ENCODE measurements around the gene EIF3K.

EIF3K gene

DNA sequence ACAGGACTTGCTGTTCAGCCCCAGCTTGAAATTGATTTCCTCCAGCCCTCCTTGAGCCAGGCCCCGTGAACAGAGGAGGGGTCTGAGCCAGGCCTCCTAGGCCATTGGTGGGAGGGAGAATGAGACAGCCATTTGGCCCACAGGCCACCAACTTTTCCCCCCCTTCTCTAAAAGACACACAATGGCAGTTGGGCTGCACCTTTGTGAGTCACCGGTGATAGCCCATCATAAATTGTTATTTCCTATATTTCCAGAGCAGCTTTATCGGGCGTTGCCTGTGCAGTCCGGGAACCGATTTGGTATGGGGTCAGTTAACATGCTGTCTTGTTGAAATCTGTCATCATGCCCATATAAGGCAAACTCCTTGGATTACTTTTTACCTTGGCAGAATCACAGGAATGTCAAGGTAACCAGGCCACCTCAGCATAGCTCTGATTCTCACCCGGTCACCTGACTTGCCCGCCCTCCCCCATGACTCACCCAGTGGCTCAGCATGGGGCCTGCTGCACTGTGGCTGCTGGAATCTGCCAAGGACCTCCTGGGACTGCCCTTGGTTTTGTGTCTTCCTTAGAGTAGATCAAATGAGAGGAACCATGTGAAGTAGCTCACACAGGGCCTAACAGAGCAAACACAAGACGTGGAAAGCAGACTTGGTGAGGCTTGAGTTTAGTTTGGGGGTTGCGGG is 64.5 kb downstream of the EIF3K start:
- ATAC-seq (ENCODE audit: low read depth) (peak; percentile 71), DNase-seq (ENCODE audit: low spot score) (peak; percentile 97)
- H3K9me3 ChIP-seq (ENCODE audit: severe bottlenecking), result no peaks in the 10 kb centered on the region
- no peaks in the 10 kb centered on the region for H3K27me3 ChIP-seq (ENCODE audit: insufficient read depth, poor library complexity, severe bottlenecking)
- TF ChIP-seq, protein P1, sequence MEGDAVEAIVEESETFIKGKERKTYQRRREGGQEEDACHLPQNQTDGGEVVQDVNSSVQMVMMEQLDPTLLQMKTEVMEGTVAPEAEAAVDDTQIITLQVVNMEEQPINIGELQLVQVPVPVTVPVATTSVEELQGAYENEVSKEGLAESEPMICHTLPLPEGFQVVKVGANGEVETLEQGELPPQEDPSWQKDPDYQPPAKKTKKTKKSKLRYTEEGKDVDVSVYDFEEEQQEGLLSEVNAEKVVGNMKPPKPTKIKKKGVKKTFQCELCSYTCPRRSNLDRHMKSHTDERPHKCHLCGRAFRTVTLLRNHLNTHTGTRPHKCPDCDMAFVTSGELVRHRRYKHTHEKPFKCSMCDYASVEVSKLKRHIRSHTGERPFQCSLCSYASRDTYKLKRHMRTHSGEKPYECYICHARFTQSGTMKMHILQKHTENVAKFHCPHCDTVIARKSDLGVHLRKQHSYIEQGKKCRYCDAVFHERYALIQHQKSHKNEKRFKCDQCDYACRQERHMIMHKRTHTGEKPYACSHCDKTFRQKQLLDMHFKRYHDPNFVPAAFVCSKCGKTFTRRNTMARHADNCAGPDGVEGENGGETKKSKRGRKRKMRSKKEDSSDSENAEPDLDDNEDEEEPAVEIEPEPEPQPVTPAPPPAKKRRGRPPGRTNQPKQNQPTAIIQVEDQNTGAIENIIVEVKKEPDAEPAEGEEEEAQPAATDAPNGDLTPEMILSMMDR (IDR thresholded peaks at IDR 0.05; ENCODE audit: poor library complexity, severe bottlenecking), result no peak
- H3K4me3 ChIP-seq (ENCODE audit: severe bottlenecking), result no peak overlapping the region
- peaks cover 76% of the 10 kb centered on the region for H3K4me1 ChIP-seq (ENCODE audit: insufficient read depth, poor library complexity, severe bottlenecking)
- peaks cover 64% of the 10 kb centered on the region for H3K36me3 ChIP-seq (ENCODE audit: low read depth)
- peak overlapping the region; percentile 99 for H3K27ac ChIP-seq (ENCODE audit: poor library complexity, severe bottlenecking)

DNA sequence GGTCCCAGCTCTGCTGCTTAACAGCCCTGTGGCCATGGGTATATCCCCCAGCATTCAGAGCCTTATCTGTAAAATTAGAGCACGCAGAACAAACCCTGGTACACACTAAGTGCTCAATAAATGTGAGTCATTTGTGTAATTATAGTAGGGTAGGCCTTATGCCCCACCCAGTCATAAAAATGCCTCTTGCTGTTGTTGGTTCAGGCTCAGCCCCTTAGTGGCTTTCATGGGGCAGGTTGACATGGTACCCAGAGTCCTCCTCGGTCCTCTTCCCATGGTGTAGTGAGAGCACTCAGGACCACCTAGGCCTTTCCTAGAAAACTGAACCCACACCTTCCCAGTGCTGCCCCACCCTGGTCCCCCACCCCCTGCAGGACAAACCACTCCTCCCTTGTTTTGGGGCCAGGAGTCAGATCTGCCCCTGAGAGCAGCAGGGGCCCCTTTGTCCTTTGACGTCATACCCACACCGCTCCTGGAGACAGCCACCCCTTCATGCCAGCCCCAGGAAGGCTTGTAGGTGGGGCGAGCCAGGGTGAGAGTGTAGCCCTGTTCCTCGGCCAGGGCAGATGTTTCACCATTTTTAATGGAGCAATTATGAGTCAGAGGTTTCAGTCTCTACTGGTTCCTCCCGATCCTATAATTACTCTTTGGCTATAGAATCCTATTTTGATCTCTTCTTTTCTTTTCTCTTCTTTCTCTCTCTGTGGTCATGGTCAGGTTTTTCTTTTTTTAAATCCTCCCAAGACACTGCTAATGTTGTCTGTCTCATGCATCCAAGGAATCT is 65.3 kb downstream of the EIF3K start:
- DNase-seq (ENCODE audit: low spot score) (peak; percentile 98), ATAC-seq (ENCODE audit: low read depth) (peak; percentile 60)
- no peak overlapping the region for H3K4me3 ChIP-seq (ENCODE audit: severe bottlenecking)
- peak overlapping the region; percentile 99 for H3K27ac ChIP-seq (ENCODE audit: poor library complexity, severe bottlenecking)
- H3K36me3 ChIP-seq (ENCODE audit: low read depth), result peaks cover 62% of the 10 kb centered on the region
- no peaks in the 10 kb centered on the region for H3K27me3 ChIP-seq (ENCODE audit: insufficient read depth, poor library complexity, severe bottlenecking)
- TF ChIP-seq, protein P1 (IDR thresholded peaks at IDR 0.05; ENCODE audit: poor library complexity, severe bottlenecking), result no peak
- peaks cover 76% of the 10 kb centered on the region for H3K4me1 ChIP-seq (ENCODE audit: insufficient read depth, poor library complexity, severe bottlenecking)
- no peaks in the 10 kb centered on the region for H3K9me3 ChIP-seq (ENCODE audit: severe bottlenecking)

GRCh38 chr19:38684862-38685665 is 66.1 kb downstream of the EIF3K start:
- H3K9me3 ChIP-seq (ENCODE audit: severe bottlenecking), result no peaks in the 10 kb centered on the region
- DNase-seq (ENCODE audit: low spot score), result no peak
- no peaks in the 10 kb centered on the region for H3K27me3 ChIP-seq (ENCODE audit: insufficient read depth, poor library complexity, severe bottlenecking)
- peaks cover 73% of the 10 kb centered on the region for H3K4me1 ChIP-seq (ENCODE audit: insufficient read depth, poor library complexity, severe bottlenecking)
- TF ChIP-seq, protein P1 (IDR thresholded peaks at IDR 0.05; ENCODE audit: poor library complexity, severe bottlenecking), result no peak
- peaks cover 65% of the 10 kb centered on the region for H3K36me3 ChIP-seq (ENCODE audit: low read depth)
- no peak overlapping the region for H3K4me3 ChIP-seq (ENCODE audit: severe bottlenecking)
- H3K27ac ChIP-seq (ENCODE audit: poor library complexity, severe bottlenecking), result peak overlapping the region; percentile 99
- ATAC-seq (ENCODE audit: low read depth), result no peak

DNA sequence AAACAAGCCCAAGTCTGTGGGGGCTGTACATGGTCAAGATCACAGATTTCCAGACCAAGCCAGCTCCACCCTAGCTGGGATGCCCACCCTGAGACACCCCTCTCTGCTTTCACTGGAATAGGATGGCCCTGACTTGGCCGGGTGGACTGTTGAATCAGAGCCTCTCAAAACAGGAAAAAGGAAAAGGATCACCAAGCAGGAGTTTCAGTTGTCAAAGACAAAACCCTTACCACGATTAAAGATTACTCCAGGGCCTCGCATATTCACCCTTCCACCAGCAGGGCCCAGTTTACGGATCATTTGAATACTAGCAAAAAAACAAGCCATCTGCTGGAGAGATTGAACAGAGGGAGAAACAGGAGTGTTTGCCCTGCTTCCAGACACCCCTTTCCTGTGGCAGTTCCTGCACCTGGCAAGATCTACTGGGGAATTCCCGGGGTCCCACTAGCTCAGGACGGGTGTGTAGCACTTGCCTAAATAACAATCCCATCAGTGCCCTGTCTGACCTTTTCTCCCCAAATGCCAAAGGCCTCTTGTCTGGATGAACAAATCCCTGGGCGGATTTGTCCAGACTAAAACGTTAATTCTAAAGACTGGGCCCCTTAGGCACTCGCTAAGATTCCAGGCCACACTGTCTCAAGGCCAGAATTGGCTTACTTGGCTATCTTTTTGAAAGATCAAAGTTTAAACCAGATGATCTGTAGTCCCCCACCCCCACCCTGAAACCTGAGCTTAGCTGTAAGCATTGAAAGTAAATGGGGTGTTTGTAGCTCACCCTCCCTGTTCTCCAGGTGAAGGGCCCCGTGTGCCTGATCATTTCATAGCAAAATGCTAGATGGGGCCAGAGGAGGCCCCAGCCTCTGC is 66.9 kb downstream of the EIF3K start:
- ATAC-seq (ENCODE audit: low read depth) (no peak; the same call in 2 of the 3 replicates), DNase-seq (ENCODE audit: low spot score) (no peak)
- Histone ChIP-seq H3K27ac (ENCODE audit: poor library complexity, severe bottlenecking) (peak overlapping the region; percentile 99), H3K36me3 (ENCODE audit: low read depth) (peaks cover 68% of the 10 kb centered on the region), H3K9me3 (ENCODE audit: severe bottlenecking) (no peaks in the 10 kb centered on the region), H3K4me3 (ENCODE audit: severe bottlenecking) (no peak overlapping the region), H3K4me1 (ENCODE audit: insufficient read depth, poor library complexity, severe bottlenecking) (peaks cover 75% of the 10 kb centered on the region), H3K27me3 (ENCODE audit: insufficient read depth, poor library complexity, severe bottlenecking) (no peaks in the 10 kb centered on the region)
- TF ChIP-seq, protein P1 (IDR thresholded peaks at IDR 0.05; ENCODE audit: poor library complexity, severe bottlenecking), result peak; percentile 29

Data from RWPE2 (cell line).